Stimulated activated CD4-positive, alpha-beta T cell treated with anti-CD3 and anti-CD28 coated beads, Interleukin-4, amount 100 ng/mL, for 48 hours (primary cell): ENCODE measurements around the gene FAM32A.
"Not testable (repeated sequence)": the region's sequence is repeated elsewhere in the genome, so short reads cannot be mapped to it uniquely, and the experiment has no call there.

Source experiments
- DNase-seq, 2 donors: peaks; one replicate each; pipeline ENCODE4 v3.0.0-alpha.2; 2020; ENCODE audit warnings: low read depth in 2 of 2

The FAM32A gene

GRCh38 chr19:16164222-16164890 lies 20.9 kb upstream of the FAM32A start:
- DNase-seq = no peak

GRCh38 chr19:16166417-16166816 lies 18.8 kb upstream of the FAM32A start:
- DNase-seq = no peak

- no peak for DNase-seq
These were observed 18.2 kb upstream of the FAM32A start for GRCh38 chr19:16167055-16167454.

- DNase-seq = no peak
These were observed 16.6 kb upstream of the FAM32A start for GRCh38 chr19:16168465-16169081.

GRCh38 chr19:16170134-16170533 lies 15.1 kb upstream of the FAM32A start:
- no peak for DNase-seq

- DNase-seq = no peak
These were observed 9.3 kb upstream of the FAM32A start for GRCh38 chr19:16175954-16176353.

- not testable (repeated sequence) for DNase-seq
These were observed 6.3 kb upstream of the FAM32A start for GRCh38 chr19:16178866-16179265.

- DNase-seq = no peak
These were observed 4.6 kb upstream of the FAM32A start for GRCh38 chr19:16180611-16181010.

- no peak for DNase-seq
These were observed 516 bp upstream of the FAM32A start for GRCh38 chr19:16184665-16185122.

GRCh38 chr19:16185768-16186123 lies 536 bp downstream of the FAM32A start:
- DNase-seq = peak; percentile 27 to 28

- DNase-seq = no peak
These were observed 3.3 kb downstream of the FAM32A start for GRCh38 chr19:16188521-16188920.

GRCh38 chr19:16190198-16190597 lies 5.0 kb downstream of the FAM32A start:
- no peak for DNase-seq

- DNase-seq = no peak
These were observed 5.5 kb downstream of the FAM32A start for GRCh38 chr19:16190736-16191135.

GRCh38 chr19:16191216-16191908 lies 6.2 kb downstream of the FAM32A start:
- no peak for DNase-seq

GRCh38 chr19:16193466-16193865 lies 8.3 kb downstream of the FAM32A start:
- DNase-seq = no peak

GRCh38 chr19:16197188-16197621 lies 12.0 kb downstream of the FAM32A start:
- no peak for DNase-seq

- DNase-seq = peak; percentile 98 to 99
These were observed 12.6 kb downstream of the FAM32A start, which contains the start of gene AP1M1 for GRCh38 chr19:16197622-16198369. TSS of gene AP1M1 (plus strand) at chr19:16197911. CDS start at chr19:16198027, 116 bp downstream.

- DNase-seq = no peak
These were observed 13.1 kb downstream of the FAM32A start for GRCh38 chr19:16198370-16198651.

GRCh38 chr19:16199275-16199932 lies 14.2 kb downstream of the FAM32A start:
- no peak for DNase-seq

GRCh38 chr19:16200038-16201010 lies 15.1 kb downstream of the FAM32A start:
- DNase-seq = no peak

- no peak for DNase-seq
These were observed 15.8 kb downstream of the FAM32A start for GRCh38 chr19:16201011-16201391.
